ENCODE results near the gene CREB5.

Gene CREB5

GRCh38 chr7:28584235-28584634 is 171.9 kb downstream of the CREB5 start:
- no peaks in the 10 kb centered on the region for H3K27me3 ChIP-seq (ENCODE audit: insufficient read depth, poor library complexity, severe bottlenecking)
- no peaks in the 10 kb centered on the region for H3K36me3 ChIP-seq (ENCODE audit: low read depth)
- H3K4me3 ChIP-seq (ENCODE audit: severe bottlenecking) = no peak overlapping the region
- ATAC-seq (ENCODE audit: low read depth) (no peak), DNase-seq (ENCODE audit: low spot score) (no peak)
- TF ChIP-seq CTCF (IDR thresholded peaks at IDR 0.05; ENCODE audit: poor library complexity, severe bottlenecking) = no peak
- H3K27ac ChIP-seq (ENCODE audit: poor library complexity, severe bottlenecking) = no peak overlapping the region
- H3K4me1 ChIP-seq (ENCODE audit: insufficient read depth, poor library complexity, severe bottlenecking) = peaks cover 18% of the 10 kb centered on the region
- H3K9me3 ChIP-seq (ENCODE audit: severe bottlenecking) = no peaks in the 10 kb centered on the region

- no peak overlapping the region for H3K4me3 ChIP-seq (ENCODE audit: severe bottlenecking)
- no peak for DNase-seq (ENCODE audit: low spot score)
- TF ChIP-seq CTCF (IDR thresholded peaks at IDR 0.05; ENCODE audit: poor library complexity, severe bottlenecking) = no peak
- no peaks in the 10 kb centered on the region for H3K9me3 ChIP-seq (ENCODE audit: severe bottlenecking)
- H3K27me3 ChIP-seq (ENCODE audit: insufficient read depth, poor library complexity, severe bottlenecking) = no peaks in the 10 kb centered on the region
- ATAC-seq (ENCODE audit: low read depth) = peak; percentile 71
- no peaks in the 10 kb centered on the region for H3K36me3 ChIP-seq (ENCODE audit: low read depth)
- H3K4me1 ChIP-seq (ENCODE audit: insufficient read depth, poor library complexity, severe bottlenecking) = peaks cover 18% of the 10 kb centered on the region
- peak overlapping the region; percentile 22 for H3K27ac ChIP-seq (ENCODE audit: poor library complexity, severe bottlenecking)
Measured at GRCh38 chr7:28586736-28587135, 174.4 kb downstream of the CREB5 start.

- no peaks in the 10 kb centered on the region for H3K27me3 ChIP-seq (ENCODE audit: insufficient read depth, poor library complexity, severe bottlenecking)
- peaks cover 18% of the 10 kb centered on the region for H3K4me1 ChIP-seq (ENCODE audit: insufficient read depth, poor library complexity, severe bottlenecking)
- H3K36me3 ChIP-seq (ENCODE audit: low read depth) = no peaks in the 10 kb centered on the region
- no peak for TF ChIP-seq CTCF (IDR thresholded peaks at IDR 0.05; ENCODE audit: poor library complexity, severe bottlenecking)
- peak overlapping the region; percentile 22 for H3K27ac ChIP-seq (ENCODE audit: poor library complexity, severe bottlenecking)
- no peak overlapping the region for H3K4me3 ChIP-seq (ENCODE audit: severe bottlenecking)
- no peaks in the 10 kb centered on the region for H3K9me3 ChIP-seq (ENCODE audit: severe bottlenecking)
- ATAC-seq (ENCODE audit: low read depth) (peak; percentile 93), DNase-seq (ENCODE audit: low spot score) (no peak)
Measured at GRCh38 chr7:28587211-28587610, 174.9 kb downstream of the CREB5 start.

GRCh38 chr7:28588602-28589001 is 176.3 kb downstream of the CREB5 start:
- Histone ChIP-seq H3K4me3 (ENCODE audit: severe bottlenecking) (no peak overlapping the region), H3K27me3 (ENCODE audit: insufficient read depth, poor library complexity, severe bottlenecking) (no peaks in the 10 kb centered on the region), H3K9me3 (ENCODE audit: severe bottlenecking) (no peaks in the 10 kb centered on the region), H3K4me1 (ENCODE audit: insufficient read depth, poor library complexity, severe bottlenecking) (peaks cover 18% of the 10 kb centered on the region), H3K27ac (ENCODE audit: poor library complexity, severe bottlenecking) (no peak overlapping the region), H3K36me3 (ENCODE audit: low read depth) (no peaks in the 10 kb centered on the region)
- TF ChIP-seq CTCF (IDR thresholded peaks at IDR 0.05; ENCODE audit: poor library complexity, severe bottlenecking) = no peak
- no peak for DNase-seq (ENCODE audit: low spot score)
- ATAC-seq (ENCODE audit: low read depth) = no peak

GRCh38 chr7:28591041-28591674 is 178.8 kb downstream of the CREB5 start:
- Histone ChIP-seq H3K27ac (ENCODE audit: poor library complexity, severe bottlenecking) (no peak overlapping the region), H3K4me3 (ENCODE audit: severe bottlenecking) (no peak overlapping the region), H3K9me3 (ENCODE audit: severe bottlenecking) (no peaks in the 10 kb centered on the region), H3K36me3 (ENCODE audit: low read depth) (no peaks in the 10 kb centered on the region), H3K4me1 (ENCODE audit: insufficient read depth, poor library complexity, severe bottlenecking) (peaks cover 17% of the 10 kb centered on the region), H3K27me3 (ENCODE audit: insufficient read depth, poor library complexity, severe bottlenecking) (no peaks in the 10 kb centered on the region)
- DNase-seq (ENCODE audit: low spot score) (no peak), ATAC-seq (ENCODE audit: low read depth) (no peak)
- TF ChIP-seq CTCF (IDR thresholded peaks at IDR 0.05; ENCODE audit: poor library complexity, severe bottlenecking) = no peak

Data from RWPE2 (cell line).